K562 (cell line): ENCODE data around the gene SCRN1.

Experiments
- CEBPG ChIP-seq, 3 experiments: fragments of 200-800 bp in 1 of 3; sonication (Bioruptor generic) in 1 of 3; sonication (generic) in 1 of 3; formaldehyde crosslinking in 1 of 3; IDR thresholded peaks in 2 of 3; conservative IDR thresholded peaks in 1 of 3; 2 replicates each; pipeline versions ENCODE4 v1.6.1 to v1.8.0; 2016 to 2022; ENCODE audit warnings: missing compliant biosample characterization in 2 of 3, missing genetic modification characterization in 2 of 3, mild to moderate bottlenecking in 1 of 3, missing genetic modification reagents in 1 of 3
- CREB1 ChIP-seq, 2 experiments: sonication (generic) in 1 of 2; formaldehyde crosslinking in 1 of 2; IDR thresholded peaks; 2 replicates each; pipeline versions ENCODE4 v1.6.1 to v1.8.0; 2012 to 2022; ENCODE audit warnings: inconsistent platforms in 1 of 2, mild to moderate bottlenecking in 1 of 2, missing genetic modification reagents in 1 of 2, moderate library complexity in 1 of 2
- JUND ChIP-seq, 2 experiments: IDR thresholded peaks; 2 replicates in 1 of 2; 3 replicates in 1 of 2; pipeline ENCODE4 v1.6.1; 2011; ENCODE audit warnings: borderline replicate concordance in 2 of 2, low read depth in 2 of 2, low read length in 2 of 2, improper control_type of control experiment in 1 of 2, missing biosample characterization in 1 of 2, missing genetic modification characterization in 1 of 2, missing genetic modification reagents in 1 of 2
- NCOA4 ChIP-seq: fragments of 450-650 bp; IDR thresholded peaks from 2 replicates; pipeline ENCODE4 v1.6.1; 2018; ENCODE audit warnings: mild to moderate bottlenecking; ENCODE audit not compliant: partially characterized antibody
- RFX1 ChIP-seq: fragments of 450-650 bp; IDR thresholded peaks from 2 replicates; pipeline ENCODE4 v1.6.1; 2016; ENCODE audit warnings: mild to moderate bottlenecking, moderate library complexity
- TAF7 ChIP-seq: fragments of 450-650 bp; IDR thresholded peaks from 2 replicates; pipeline ENCODE4 v1.6.1; 2016; ENCODE audit warnings: missing genetic modification characterization, missing compliant biosample characterization
- TEAD1 ChIP-seq, 2 experiments: fragments of 450-650 bp in 1 of 2; sonication (generic) in 1 of 2; formaldehyde crosslinking; IDR thresholded peaks; 2 replicates each; pipeline versions ENCODE4 v1.4.0 to v1.8.0; 2020 to 2022; ENCODE audit warnings: mild to moderate bottlenecking in 2 of 2, missing genetic modification reagents in 1 of 2
- TF ChIP-seq, protein P1 (sequence below), 2 experiments: fragments of 450-650 bp in 1 of 2; sonication (generic) in 1 of 2; formaldehyde crosslinking in 1 of 2; IDR thresholded peaks in 1 of 2; conservative IDR thresholded peaks in 1 of 2; 2 replicates each; pipeline versions ENCODE4 v1.6.1 to v1.8.1; 2016 to 2023; ENCODE audit warnings: mild to moderate bottlenecking in 2 of 2, moderate library complexity in 2 of 2, inconsistent platforms in 1 of 2, missing genetic modification reagents in 1 of 2
- TF ChIP-seq, protein P2 (sequence below), 3 experiments: IDR thresholded peaks in 2 of 3; conservative IDR thresholded peaks in 1 of 3; 2 replicates each; pipeline ENCODE4 v1.5.1; 2011 to 2012; ENCODE audit warnings: low read length in 3 of 3, mild to moderate bottlenecking in 3 of 3, control low read depth in 2 of 3, improper control_type of control experiment in 1 of 3, inconsistent platforms in 1 of 3, low read depth in 1 of 3, mixed read lengths in 1 of 3, moderate library complexity in 1 of 3; ENCODE audit not compliant: insufficient read depth in 2 of 3
- TF ChIP-seq, protein P3 (sequence below): fragments of 450-650 bp; conservative IDR thresholded peaks from 2 replicates; pipeline ENCODE4 v1.6.1; 2016; ENCODE audit warnings: missing genetic modification characterization, low read depth, mild to moderate bottlenecking, missing compliant biosample characterization, moderate library complexity
- TF ChIP-seq, protein P4 (sequence below): sonication (generic); formaldehyde crosslinking; IDR thresholded peaks from 2 replicates; pipeline ENCODE4 v1.9.0; 2022; ENCODE audit warnings: mild to moderate bottlenecking, missing genetic modification reagents
- TF ChIP-seq, protein P5 (sequence below): sonication (generic); formaldehyde crosslinking; IDR thresholded peaks from 2 replicates; pipeline ENCODE4 v1.8.1; 2022; ENCODE audit warnings: missing genetic modification reagents

DNA sequence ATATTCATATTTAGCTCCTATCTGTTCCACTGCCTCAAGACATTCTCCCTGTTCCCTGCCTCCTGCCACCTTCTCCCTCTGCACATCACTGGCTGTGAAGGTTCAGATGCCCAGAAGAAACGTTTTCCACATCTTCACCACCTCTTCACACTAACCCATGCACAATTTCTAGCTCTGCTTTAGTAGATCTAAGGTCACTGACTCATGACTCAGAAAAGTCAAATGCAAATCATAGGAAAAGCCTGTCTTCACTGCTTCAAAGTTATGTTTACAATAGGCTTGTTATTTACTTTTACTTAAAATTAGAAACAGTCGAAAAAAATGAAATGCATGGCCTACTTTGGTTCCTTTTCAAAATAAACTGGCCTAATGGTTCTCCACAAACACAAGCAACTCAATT lies 2.5 kb downstream of the SCRN1 start:
- TF ChIP-seq RFX1 (no peak), CREB1 (IDR thresholded peaks at IDR 0.05) (no peak), CREB1 (CRISPR knock-in tag; IDR thresholded peaks at IDR 0.05) (no peak), NCOA4 (no peak), CEBPG (CRISPR knock-in tag; IDR thresholded peaks at IDR 0.05) (no peak), CEBPG (tag; conservative IDR thresholded peaks at IDR 0.05 in 1 of 2, IDR thresholded peaks at IDR 0.05 in 1 of 2) (no peak), TEAD1 (CRISPR knock-in tag; IDR thresholded peaks at IDR 0.05) (no peak), TAF7 (tag) (no peak), JUND (IDR thresholded peaks at IDR 0.05; ENCODE audit: borderline replicate concordance, low read depth, low read length) (no peak), JUND (tag; IDR thresholded peaks at IDR 0.05; ENCODE audit: borderline replicate concordance, low read depth, low read length) (no peak)
- TF ChIP-seq, protein P1, sequence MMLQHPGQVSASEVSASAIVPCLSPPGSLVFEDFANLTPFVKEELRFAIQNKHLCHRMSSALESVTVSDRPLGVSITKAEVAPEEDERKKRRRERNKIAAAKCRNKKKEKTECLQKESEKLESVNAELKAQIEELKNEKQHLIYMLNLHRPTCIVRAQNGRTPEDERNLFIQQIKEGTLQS (IDR thresholded peaks at IDR 0.05) = no peak
- TF ChIP-seq, protein P1 (CRISPR knock-in tag; conservative IDR thresholded peaks at IDR 0.05) = no peak
- TF ChIP-seq, protein P2, sequence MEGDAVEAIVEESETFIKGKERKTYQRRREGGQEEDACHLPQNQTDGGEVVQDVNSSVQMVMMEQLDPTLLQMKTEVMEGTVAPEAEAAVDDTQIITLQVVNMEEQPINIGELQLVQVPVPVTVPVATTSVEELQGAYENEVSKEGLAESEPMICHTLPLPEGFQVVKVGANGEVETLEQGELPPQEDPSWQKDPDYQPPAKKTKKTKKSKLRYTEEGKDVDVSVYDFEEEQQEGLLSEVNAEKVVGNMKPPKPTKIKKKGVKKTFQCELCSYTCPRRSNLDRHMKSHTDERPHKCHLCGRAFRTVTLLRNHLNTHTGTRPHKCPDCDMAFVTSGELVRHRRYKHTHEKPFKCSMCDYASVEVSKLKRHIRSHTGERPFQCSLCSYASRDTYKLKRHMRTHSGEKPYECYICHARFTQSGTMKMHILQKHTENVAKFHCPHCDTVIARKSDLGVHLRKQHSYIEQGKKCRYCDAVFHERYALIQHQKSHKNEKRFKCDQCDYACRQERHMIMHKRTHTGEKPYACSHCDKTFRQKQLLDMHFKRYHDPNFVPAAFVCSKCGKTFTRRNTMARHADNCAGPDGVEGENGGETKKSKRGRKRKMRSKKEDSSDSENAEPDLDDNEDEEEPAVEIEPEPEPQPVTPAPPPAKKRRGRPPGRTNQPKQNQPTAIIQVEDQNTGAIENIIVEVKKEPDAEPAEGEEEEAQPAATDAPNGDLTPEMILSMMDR (IDR thresholded peaks at IDR 0.05 in 2 of 3, conservative IDR thresholded peaks at IDR 0.05 in 1 of 3; ENCODE audit: insufficient read depth in 2 of 3, low read depth in 1 of 3, low read length in 3 of 3) = no peak
- TF ChIP-seq, protein P3, sequence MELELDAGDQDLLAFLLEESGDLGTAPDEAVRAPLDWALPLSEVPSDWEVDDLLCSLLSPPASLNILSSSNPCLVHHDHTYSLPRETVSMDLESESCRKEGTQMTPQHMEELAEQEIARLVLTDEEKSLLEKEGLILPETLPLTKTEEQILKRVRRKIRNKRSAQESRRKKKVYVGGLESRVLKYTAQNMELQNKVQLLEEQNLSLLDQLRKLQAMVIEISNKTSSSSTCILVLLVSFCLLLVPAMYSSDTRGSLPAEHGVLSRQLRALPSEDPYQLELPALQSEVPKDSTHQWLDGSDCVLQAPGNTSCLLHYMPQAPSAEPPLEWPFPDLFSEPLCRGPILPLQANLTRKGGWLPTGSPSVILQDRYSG (tag) = no peak
- TF ChIP-seq, protein P4, sequence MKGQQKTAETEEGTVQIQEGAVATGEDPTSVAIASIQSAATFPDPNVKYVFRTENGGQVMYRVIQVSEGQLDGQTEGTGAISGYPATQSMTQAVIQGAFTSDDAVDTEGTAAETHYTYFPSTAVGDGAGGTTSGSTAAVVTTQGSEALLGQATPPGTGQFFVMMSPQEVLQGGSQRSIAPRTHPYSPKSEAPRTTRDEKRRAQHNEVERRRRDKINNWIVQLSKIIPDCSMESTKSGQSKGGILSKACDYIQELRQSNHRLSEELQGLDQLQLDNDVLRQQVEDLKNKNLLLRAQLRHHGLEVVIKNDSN (CRISPR knock-in tag) = no peak
- TF ChIP-seq, protein P5, sequence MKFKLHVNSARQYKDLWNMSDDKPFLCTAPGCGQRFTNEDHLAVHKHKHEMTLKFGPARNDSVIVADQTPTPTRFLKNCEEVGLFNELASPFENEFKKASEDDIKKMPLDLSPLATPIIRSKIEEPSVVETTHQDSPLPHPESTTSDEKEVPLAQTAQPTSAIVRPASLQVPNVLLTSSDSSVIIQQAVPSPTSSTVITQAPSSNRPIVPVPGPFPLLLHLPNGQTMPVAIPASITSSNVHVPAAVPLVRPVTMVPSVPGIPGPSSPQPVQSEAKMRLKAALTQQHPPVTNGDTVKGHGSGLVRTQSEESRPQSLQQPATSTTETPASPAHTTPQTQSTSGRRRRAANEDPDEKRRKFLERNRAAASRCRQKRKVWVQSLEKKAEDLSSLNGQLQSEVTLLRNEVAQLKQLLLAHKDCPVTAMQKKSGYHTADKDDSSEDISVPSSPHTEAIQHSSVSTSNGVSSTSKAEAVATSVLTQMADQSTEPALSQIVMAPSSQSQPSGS (CRISPR knock-in tag) = no peak
